HG02840 (cell line): ENCODE results near the gene DAD1.
A peak's percentile ranks its signal among the peaks of the same experiment; 100 is the strongest.
"Not testable (repeated sequence)": the region's sequence is repeated elsewhere in the genome, so short reads cannot be mapped to it uniquely, and the experiment has no call there.

Experiments used
- ATAC-seq: cut with Tn5 transposase; IDR thresholded peaks from one replicate; pipeline ENCODE4 v1.9.1; 2021; ENCODE audit warnings: mild to moderate bottlenecking, moderate library complexity, moderate number of reproducible peaks; ENCODE audit not compliant: unreplicated experiment, low FRiP score

DAD1 gene

DNA sequence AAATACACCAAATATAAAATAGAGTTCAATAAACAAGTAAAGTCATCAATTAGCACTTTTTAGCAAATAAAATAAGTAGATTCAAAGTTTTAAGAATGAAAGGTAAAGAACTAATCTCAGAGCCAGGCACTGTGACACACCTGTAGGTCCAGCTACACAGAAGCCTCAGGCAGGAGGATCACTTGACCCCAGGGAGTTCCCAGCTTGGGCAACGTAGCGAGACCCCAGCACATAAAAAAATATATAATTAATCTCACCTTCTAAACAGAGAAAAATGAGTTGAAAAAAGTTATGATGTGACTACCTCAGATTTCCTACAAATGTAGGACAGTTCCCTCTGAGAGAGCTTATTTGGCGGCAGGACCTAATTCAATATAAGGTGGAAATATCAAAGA lies 19.3 kb downstream of the DAD1 start:
- ATAC-seq: no peak

DNA sequence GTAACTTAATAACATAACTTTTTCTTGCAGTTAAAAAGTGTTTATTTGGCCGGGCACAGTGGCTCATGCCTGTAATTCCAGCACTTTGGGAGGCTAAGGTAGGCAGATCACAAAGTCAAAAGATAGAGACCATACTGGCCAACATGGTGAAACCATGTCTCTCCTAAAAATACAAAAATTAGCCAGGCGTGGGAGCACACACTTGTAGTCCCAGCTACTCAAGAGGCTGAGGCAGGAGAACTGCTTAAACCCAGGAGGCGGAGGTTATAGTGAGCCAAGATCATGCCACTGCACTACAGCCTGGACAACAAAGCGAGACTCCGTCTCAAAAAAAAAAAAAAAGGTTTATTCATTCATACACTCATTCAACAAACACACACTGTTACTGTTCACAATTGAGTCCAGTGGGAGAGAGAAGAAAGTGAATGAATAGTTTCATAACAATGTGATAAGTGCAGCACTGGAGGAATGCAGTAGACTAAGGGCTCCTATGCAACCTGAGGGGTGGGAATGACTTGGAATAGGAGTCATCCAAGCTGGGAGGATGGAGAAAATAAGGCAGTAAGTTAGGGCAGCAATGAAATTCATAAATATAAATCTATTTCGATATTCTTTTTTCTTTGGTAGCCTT lies 19.8 kb downstream of the DAD1 start:
- ATAC-seq: no peak

DNA sequence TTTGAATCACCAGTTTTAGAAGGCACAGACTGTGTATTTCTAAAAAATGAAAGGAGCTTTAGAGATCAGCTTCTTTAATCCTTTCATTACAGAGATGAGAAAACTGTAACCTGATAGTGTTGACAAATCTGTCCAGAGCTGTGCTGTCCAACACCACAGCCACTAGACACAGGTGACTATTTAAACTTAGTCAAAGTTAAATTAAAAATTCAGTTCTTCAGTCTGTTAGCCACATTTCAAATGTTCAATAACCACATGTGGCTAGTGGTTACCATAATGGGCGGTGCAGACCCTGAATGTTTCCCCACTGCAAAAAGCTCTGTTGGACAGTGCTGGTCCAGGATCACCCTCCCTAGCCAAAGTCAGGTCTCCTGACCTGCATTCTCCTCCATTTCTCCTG lies 21.6 kb downstream of the DAD1 start:
- ATAC-seq: no peak

DNA sequence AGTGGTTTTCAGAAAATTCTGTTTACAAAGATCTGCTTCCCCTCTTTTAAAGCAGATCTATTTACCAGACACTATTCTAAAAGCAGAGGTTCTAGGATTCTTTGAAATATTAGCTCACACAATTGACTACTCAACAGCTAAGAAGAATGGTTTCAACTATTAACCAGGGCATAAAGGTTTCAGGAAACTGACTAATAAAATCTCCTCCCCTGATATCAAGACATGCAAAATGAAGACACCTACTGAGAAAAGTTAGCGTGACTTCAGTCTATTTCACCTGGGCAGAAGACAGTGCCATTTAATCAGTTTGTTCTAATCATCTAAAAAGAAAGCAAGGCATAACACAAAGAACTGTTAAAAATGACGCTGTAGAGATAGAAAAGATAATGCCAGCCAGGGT lies 22.2 kb downstream of the DAD1 start:
- no peak for ATAC-seq

DNA sequence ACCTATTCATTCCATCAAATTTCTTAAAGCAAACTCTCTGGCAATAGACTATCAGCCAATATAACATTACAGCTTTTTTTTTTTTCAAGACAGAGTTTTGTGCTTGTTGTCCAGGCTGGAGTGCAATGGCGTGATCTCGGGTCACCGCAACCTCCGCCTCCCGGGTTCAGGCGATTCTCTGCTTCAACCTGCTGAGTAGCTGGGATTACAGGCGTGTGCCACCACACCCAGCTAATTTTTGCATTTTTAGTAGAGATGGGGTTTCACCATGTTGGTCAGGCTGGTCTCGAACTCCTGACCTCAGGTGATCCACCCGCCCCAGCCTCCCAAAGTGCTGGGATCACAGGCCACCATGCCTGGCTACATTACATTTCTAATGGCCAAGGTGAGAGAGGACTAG lies 22.8 kb downstream of the DAD1 start:
- ATAC-seq: not testable (repeated sequence)

DNA sequence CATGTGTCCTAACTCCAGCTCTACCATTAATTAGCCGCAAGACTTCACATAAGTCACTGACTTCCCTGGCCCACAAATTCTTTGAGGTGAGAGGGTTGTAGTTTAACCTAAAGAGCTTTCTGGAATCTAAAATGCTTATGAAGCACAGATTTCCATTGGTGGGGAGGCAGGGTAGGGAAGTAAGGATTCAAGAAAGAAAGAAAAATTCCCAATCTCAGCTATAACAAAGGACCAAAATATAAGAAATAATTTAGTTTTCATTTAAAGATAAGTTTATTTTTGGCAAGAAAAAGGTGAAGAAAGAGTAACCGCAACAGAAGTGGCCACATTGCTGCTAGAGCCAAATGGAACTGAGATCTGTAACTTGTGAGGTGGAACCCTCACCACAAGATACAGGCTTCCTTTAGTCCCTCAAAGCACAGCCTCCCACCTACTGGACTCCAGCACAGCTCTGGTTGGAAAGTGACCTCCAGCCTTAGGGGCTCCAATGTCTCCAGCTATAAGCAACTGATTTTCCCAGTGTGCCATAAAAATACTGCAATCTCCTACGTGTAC lies 23.6 kb downstream of the DAD1 start:
- ATAC-seq: peak; percentile 37

DNA sequence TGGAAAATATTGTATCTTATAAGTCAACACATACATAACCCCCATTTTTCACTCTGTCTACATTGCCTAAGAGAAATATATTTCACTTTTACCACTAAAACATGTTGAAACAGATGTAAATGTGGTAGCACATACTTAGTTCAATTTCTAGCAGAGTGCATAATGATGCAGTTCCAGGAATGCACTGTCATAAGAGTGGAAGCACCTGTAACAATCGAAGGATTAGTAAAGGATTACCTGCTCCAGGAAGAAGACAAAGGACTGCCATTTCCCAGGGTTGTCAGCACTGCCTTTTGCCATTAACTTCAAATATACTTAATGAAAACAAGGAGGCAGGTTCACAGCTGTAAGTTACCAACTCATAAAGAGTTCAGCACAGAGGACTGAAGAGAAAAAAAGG lies 24.6 kb downstream of the DAD1 start:
- no peak for ATAC-seq

DNA sequence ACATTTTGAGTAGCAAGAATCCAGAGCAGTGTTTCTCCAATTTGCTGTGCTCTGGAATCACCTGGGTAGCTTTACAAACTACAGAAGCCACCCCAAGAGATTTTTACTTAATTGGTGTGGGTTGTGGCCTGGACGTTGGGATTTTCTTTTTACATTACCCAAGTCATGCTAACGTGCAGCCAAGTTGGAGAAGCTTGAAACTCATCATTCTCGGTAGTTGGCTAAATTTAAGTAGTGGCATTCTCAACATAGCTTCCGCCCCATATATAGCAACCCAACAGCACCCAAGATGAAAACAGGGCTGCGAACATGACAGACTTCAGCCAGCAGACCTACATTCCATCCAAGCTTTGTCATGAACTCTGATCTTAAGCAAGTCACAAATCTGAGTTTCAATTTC lies 25.0 kb downstream of the DAD1 start:
- ATAC-seq: no peak

DNA sequence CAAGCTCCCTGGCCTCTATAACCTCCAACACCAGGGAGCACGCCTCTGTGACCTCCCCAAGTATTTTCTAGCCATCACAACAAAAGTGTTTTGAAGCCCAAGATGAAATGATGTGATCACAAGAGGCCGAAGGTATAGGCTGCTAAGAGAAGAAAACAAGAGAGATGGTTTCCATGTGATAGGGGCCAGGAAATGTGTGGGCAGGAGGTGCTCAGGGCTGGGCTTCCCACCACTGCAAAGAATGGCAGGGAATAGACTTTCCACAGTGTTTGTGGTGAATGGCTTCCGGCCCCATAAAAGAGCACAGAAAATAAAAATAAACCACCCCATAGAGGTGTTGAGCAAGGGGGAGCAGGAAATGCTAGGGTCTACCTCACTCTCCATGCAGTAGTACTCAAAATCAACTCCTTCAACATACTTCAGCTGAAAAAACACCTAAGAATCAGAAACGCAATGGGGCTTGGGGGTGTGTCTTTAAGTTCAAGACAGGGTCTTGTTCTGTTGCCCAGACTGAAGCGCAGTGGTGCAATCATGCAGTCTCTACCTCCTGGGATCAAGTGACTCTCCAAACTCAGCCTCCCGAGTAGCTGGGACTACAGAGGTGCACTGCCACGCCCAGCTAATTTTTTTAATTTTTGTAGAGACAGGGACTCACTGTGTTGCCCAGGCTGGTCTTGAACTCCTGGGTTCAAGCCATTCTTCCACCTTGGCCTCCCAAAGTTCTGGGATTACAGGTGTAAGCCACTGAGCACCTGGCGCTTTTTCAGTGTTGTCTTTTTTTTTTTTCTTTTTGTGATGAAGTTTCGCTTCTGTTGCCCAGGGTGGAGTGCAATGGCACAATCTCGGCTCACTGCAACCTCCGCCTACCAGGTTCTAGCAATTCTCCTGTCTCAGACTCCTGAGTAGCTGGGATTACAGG lies 27.1 kb downstream of the DAD1 start:
- ATAC-seq: no peak

DNA sequence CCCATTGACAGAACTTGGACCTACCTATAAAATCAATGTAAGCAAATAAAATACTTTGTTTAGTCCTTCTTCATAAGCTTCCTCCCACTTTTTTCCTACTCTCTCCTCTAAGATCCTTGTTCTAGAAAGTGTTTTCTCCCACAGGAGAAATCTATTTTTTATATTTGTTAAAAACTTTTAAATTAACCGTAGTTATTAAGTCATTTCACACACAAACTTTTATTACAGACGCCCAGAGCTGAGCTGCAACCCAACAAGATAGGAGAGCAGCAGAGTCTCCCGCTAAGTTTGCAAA lies 27.7 kb downstream of the DAD1 start:
- ATAC-seq: no peak

DNA sequence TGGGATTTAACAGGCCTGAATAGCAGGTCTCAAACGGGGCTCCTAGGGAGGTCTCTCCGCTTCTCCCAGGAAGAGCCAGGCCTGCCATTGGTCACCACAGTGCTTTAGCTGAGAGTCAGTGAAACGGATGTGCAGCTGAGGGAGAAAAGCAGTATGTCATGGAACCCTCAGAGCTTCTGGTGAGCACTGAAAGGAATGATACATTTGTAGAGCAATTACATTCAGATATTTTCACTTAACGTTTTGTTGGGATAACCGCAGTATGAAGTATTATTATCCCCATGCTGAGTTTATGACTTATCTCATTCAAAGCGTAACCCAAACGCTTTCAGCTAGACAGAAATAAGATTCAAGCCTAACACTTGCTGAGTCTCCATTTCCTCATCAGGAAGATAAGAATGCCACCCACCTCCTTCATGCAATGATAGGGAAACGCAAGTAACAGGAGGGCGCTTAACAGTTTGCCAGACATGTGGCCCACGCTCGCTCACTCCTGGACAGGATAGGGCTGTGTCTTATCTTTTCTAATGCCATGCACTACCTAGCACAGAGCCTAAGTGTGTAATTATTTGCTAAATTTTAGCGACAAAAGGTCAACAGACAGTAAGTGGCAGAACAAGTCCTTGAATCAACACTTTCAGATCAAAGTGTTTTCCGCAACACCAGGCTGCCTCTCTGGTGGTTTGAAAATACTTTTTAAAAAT lies 28.2 kb downstream of the DAD1 start:
- ATAC-seq: no peak

DNA sequence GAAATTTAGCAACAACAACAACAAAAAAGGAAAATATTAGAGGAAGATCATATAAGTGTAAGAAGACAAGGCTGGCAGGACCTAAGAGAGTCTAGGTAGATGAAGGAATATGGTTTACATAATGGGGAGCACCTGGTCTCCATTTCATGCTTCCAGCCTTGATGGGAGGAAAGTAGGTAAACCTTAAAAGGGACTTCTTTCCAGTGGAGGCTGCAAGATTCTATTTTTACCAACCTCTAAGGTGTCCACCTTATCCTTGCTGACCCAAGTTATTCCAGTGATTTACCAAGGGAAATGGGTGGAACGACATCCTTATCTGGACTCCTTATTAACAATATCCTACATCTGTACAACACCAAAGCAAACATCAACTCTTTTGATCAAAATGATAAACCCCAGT lies 30.0 kb downstream of the DAD1 start:
- ATAC-seq: no peak

DNA sequence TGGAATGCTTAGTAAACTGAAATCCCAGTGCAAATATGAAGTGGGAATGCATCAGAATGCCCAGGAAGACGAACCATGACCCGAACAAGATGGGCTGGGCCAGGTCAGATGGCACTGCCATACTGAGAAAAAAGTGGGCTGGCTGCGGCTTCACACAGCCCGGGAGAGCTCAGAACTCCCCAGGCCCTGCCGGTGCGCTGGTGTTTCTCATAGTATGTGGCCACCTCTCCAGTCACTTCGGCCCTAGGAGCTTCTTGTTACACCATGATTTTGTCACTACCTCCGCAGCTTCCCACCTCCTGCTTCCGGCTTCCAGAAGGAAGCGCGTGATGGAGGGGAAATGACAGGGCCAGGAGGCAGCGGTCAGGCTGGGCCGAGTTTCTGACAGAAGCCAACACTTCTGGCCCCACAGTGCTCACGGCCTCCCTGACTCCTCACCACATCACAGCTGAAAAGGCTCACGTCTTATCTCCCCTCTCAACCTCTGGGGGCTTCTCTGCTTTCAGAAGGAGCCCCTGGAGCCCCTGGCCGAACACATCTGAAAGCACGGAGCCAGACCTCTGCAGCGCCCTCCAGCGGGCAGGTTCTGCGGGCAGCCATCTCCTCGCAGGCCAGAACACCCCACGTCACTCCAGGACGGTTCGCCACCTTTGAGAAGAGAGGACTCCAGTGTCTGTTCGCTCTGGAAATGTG lies 30.7 kb downstream of the DAD1 start:
- ATAC-seq: no peak

DNA sequence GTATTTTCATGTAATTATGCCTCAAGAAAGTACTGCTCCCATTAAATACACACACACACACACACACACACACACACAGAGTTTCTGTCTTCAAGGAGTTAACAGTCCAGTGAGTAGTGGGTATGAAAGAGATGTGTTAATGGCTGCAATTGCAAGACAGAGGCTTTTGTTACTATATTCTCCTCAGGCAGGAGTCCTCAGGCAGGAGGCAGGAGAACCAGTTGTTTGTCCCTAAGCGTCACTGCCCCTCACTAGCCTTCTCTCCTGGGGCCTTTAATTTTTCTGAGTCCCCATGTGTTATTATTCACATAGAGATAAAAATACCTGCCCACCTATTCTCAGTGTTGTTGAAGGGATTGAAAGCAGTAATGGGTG lies 31.2 kb downstream of the DAD1 start:
- ATAC-seq: no peak

DNA sequence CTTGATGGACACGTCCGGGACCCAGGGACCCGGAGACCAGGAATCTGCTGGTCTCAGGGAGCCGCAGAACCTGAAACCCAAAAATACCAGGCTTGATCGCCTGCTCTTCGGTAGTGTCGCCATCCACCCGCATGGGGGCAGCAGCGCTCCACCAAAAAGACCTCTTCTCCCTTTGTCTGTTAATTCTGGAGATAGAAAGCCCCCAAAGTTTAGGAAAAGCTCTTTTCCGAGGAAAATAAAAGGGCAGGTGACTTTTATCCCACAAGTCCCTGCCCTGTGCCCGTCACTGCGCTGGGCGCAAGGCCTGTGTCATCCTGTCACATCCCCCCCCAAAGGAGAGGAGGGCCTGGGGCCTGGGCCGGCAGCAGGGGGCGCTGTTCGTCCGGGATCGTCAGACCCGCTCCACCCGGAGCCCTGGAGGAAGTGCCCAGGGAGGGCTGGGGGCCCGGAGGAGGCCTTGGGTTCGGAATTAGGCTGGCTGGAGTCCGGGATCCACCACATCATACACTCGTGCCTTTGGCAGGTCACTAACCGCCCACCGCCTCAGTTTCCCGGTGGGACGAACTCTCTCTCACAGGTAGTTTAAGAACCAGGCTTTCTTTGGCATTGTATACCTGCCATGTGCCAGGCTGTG lies 31.9 kb downstream of the DAD1 start:
- peak; percentile 33 for ATAC-seq

DNA sequence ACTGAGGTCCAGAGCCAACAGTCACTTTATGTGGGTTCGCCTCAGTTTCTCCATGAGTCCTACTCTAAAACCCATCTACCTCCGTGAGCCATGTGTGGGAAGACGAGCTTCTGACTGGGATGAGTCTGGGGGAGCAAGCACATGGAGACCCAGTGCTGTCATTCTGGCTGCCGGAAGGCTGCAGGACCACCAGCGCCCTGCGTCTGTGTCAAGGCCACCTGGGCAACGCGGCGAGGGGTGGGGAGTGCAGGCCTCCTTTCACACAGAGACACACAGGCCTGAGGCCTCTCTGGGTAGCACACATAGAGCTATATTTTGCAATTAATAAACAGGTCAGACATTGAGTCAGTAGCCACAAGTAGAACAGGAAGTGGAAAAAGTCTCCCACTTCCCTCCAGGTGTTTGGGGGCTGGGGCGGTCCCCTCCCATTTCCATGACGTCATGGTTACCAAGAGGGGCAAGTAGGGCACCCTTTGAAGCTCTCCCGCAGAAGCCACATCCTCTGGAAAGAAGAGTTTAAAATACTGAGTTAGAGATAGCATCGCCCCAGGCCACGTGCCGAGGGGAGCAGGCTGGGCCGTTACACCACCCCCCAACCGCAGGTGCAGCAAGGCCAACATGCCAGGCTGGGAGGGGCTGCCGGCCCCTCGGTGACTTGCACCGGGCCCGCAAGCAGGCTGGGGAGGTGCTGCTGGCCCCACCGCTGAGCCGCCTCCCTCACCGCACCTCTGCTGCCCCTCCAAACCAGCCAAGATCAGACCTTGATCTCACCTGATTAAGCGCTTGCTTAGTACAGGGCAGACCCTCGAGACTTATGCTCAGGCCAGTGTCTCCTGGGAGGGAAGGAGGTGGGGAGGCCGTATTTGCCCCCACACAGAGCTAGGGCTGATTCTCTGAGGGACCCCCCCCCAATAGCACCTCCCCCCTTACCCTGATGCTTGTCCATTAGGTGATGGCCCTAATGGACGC lies 32.7 kb downstream of the DAD1 start:
- peak; percentile 68 for ATAC-seq

DNA sequence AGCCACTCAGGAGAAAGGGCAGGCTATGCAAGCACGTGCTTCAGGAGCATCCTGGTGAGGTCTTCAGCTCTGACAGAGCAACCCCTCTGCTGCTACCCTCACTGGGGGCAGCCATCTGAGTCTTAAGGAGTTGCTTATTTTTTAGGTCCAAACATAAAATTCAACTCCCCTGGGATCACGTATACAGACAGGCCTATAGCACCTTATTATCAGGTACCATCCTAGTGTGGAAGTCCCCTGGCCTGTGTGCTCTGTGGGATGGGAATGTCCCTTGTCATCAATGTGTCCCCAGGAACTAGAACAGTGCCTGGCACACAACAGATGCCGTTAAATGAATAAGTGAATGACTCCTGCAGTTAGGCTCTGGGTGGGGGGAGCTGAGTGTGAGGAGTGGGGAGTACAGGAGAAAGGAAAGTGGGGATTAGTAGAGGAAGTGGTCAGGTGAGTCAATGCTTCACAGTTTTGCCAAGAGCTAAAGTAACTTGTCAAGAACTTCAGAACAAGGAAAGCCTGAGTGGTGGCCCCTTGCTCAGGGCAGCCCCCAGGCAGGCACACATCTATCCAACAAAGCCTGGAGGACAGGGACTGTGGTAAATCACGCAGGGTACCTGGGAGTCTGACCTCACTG lies 33.5 kb downstream of the DAD1 start:
- peak; percentile 6 for ATAC-seq

DNA sequence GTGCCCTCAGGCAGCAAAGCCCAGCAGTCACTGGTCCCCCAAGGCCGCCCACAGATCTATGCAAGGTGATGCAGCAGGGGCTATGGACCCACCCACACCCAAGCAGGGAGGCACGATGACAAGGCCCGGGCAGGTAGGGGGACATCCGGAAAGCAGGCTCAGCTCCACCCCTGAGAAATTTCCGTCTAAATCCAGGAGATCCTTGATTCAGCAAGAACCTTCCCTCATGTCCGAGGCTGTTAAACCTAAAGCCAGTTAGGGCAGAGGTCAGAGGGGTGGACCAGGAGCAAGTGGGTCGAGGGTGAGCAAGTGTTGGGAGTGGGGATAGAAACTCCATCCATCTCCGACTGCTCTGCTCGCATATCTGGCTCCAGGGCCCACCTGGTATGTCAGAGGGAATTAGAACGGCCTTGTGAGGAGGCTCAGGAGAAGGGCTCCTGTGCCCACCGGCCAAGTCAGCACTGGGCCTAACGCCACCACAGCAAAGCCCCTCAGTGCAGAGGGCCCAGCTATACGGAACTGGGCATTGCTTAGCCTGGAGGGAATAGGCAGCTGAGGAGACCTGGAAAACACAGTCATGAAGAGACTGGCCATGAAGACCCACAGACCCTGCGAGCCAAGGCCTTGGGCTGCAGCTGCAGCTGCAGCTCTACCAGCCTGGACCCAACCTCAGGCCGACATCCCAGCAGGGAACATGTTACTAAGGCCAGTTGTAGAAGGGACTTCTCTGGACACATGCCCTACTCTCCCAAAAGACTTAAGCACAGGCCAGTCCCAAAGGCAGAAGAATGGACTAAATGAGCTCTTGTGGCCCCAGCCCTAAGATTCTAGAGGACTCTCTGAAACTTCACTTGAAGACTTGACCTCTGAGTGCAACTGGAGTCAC lies 34.3 kb downstream of the DAD1 start:
- no peak for ATAC-seq
